ENCODE measurements around the gene PLK3.

DNA sequence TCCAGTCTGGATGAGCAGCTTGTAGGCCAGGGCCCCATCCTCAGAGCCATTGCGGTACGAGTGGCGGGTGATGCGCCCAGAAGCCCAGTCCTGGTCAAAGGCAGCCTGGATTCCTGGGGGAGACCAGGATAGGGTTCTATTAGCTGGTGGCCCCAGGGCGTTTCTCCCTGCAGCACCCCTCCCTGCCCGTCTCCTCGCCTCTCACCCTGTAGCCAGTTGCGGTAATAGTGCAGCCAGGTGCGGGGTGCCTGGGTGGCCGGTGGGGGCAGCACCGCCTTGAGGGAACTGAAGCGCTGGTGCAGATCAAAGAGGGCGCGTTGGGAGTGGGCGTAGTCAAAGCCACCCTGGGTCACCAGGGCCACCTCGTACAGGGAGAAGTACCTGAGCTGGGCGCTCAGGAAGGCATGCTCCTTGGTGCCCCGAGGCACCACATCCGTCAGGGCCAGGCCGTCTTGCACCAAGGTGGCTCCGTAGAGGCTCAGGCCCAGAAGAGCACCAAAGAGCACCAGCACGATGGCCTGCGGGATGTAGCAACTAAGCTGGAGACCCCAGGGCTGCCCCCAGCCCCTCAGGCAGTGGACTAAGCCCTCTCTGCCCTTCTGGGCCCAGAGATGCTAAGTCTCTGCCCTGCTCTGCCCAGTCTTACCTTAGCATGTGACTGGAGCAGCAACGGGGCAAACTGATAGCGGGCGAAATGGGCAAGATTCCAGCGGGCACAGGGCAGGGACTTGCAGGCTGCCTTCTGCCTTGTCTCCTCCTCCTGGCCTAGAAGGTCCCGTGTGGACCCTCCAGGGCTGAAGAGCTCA lies 27.2 kb downstream of the PLK3 start:
- TF ChIP-seq GATA1 (IDR thresholded peaks at IDR 0.05; ENCODE audit: low read depth, low read length) (no peak), POLR2A (IDR thresholded peaks at IDR 0.05; ENCODE audit: low read length) (no peak)

Measured in erythroblast (primary cell).